Activated T-helper 1 cell treated with anti-CD3 and anti-CD28 coated beads, Interleukin-12 subunit alpha, Interleukin-12 subunit beta, Interleukin-2, Interleukin-4 antibody, amounts not matched to agents 30 ng/mL and 10 ng/mL and 1 ng/mL, durations not matched to agents 14 hours and 24 hours and 36 hours (primary cell): Measurements from ENCODE around the gene CHRFAM7A. TPM values are rescaled to one million over a fixed set of nuclear protein-coding genes. Genes with fewer than 3 reads are reported as not detected.

Experiments
- total RNA-seq: library from RNA; stranded (reverse); gene quantifications from 2 replicates; pipeline ENCODE4 v1.2.3, GENCODE V29; 2022

CHRFAM7A gene
- total RNA-seq, 1 donor from 2014 or later, result not detected

Other genes with a start within 250 kb of the CHRFAM7A start
- gene GOLGA8R, start 20.7 kb upstream of the CHRFAM7A start, total RNA-seq, result 1.9 and 2.8 TPM in 2 replicates
- gene GOLGA8Q, start 158.5 kb upstream of the CHRFAM7A start, total RNA-seq, result 1.1 and 2.0 TPM in 2 replicates
- gene GOLGA8H, start 210.5 kb upstream of the CHRFAM7A start, total RNA-seq, result not detected in 2 replicates